Activated naive CD8-positive, alpha-beta T cell (primary cell): ENCODE data around the gene PCBP3.

Experiments used
- H3K27ac Mint-ChIP-seq: one replicate; pipeline ENCODE4 v1.8.0; 2021; ENCODE audit warnings: mixed read lengths
- H3K27me3 Mint-ChIP-seq: one replicate; pipeline ENCODE4 v1.8.0; 2021; ENCODE audit warnings: mixed read lengths
- H3K36me3 Mint-ChIP-seq: one replicate; pipeline ENCODE4 v1.8.0; 2021; ENCODE audit warnings: mixed read lengths
- H3K4me1 Mint-ChIP-seq: one replicate; pipeline ENCODE4 v1.8.0; 2021; ENCODE audit warnings: low read depth, mixed read lengths
- H3K4me3 Mint-ChIP-seq: one replicate; pipeline ENCODE4 v1.8.0; 2021; ENCODE audit warnings: mild to moderate bottlenecking, mixed read lengths
- H3K9me3 Mint-ChIP-seq: one replicate; pipeline ENCODE4 v1.8.0; 2021; ENCODE audit warnings: low read depth, mixed read lengths

PCBP3 gene

GRCh38 chr21:45769896-45770295 is 126.4 kb downstream of the PCBP3 start:
- H3K27ac Mint-ChIP-seq, result peak overlapping the region; percentile 99
- peaks cover 8% of the 10 kb centered on the region for H3K36me3 Mint-ChIP-seq
- peaks cover 4% of the 10 kb centered on the region for H3K9me3 Mint-ChIP-seq
- no peak overlapping the region for H3K4me3 Mint-ChIP-seq
- no peaks in the 10 kb centered on the region for H3K27me3 Mint-ChIP-seq
- H3K4me1 Mint-ChIP-seq, result peaks cover 48% of the 10 kb centered on the region

GRCh38 chr21:45772180-45772579 is 128.7 kb downstream of the PCBP3 start:
- Mint-ChIP-seq H3K4me3 (no peak overlapping the region), H3K36me3 (peaks cover 7% of the 10 kb centered on the region), H3K9me3 (peaks cover 8% of the 10 kb centered on the region), H3K27ac (no peak overlapping the region), H3K27me3 (no peaks in the 10 kb centered on the region), H3K4me1 (peaks cover 34% of the 10 kb centered on the region)

DNA sequence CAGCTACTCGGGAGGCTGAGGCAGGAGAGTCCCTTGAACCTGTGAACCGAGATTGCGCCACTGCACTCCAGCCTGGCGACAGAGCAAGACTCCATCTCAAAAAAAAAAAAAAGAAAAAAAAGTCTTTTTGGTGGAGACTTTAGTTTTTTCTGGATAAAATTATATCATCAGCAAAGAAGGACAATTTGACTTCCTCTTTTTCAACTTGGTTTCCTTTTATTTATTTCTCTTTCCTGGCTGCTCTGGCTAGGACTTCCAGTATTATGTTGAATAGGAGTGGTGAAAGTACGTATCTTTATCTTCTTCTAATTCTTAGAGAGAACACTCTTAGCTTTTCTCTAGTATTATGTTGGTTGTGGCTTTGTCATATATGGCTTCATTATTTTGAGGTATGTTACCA is 130.8 kb downstream of the PCBP3 start:
- peaks cover 9% of the 10 kb centered on the region for H3K36me3 Mint-ChIP-seq
- no peaks in the 10 kb centered on the region for H3K27me3 Mint-ChIP-seq
- peaks cover 10% of the 10 kb centered on the region for H3K9me3 Mint-ChIP-seq
- no peak overlapping the region for H3K27ac Mint-ChIP-seq
- H3K4me1 Mint-ChIP-seq, result peaks cover 13% of the 10 kb centered on the region
- no peak overlapping the region for H3K4me3 Mint-ChIP-seq

- peaks cover 10% of the 10 kb centered on the region for H3K9me3 Mint-ChIP-seq
- no peak overlapping the region for H3K27ac Mint-ChIP-seq
- no peaks in the 10 kb centered on the region for H3K4me1 Mint-ChIP-seq
- H3K36me3 Mint-ChIP-seq, result peaks cover 12% of the 10 kb centered on the region
- H3K4me3 Mint-ChIP-seq, result no peak overlapping the region
- H3K27me3 Mint-ChIP-seq, result no peaks in the 10 kb centered on the region
Measured at GRCh38 chr21:45776971-45777370, 133.4 kb downstream of the PCBP3 start.

DNA sequence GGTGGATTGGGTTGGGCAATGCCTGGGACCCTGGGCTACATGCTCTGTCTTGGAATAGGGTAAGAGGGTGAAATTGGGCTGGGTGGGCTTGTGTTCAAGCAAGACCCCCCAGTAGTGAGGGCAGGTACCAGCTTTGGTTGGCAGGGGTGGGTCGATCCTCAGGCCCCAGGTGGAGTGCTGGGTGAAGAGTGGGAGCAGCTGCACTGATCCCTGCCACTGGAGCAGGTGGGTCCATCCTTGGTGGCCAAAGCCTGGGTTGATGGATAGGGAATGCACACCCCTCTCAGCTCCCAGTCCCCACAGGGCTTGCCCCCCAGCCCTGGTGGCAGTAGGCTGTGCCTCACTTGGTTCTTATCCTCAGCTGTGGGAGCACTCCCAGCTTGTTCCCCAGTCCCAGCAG is 135.2 kb downstream of the PCBP3 start:
- Mint-ChIP-seq H3K4me1 (no peaks in the 10 kb centered on the region), H3K9me3 (peaks cover 10% of the 10 kb centered on the region), H3K27me3 (no peaks in the 10 kb centered on the region), H3K27ac (no peak overlapping the region), H3K36me3 (peaks cover 10% of the 10 kb centered on the region), H3K4me3 (no peak overlapping the region)

- Mint-ChIP-seq H3K27me3 (no peaks in the 10 kb centered on the region), H3K27ac (no peak overlapping the region), H3K36me3 (peaks cover 10% of the 10 kb centered on the region), H3K9me3 (peaks cover 10% of the 10 kb centered on the region), H3K4me1 (no peaks in the 10 kb centered on the region), H3K4me3 (no peak overlapping the region)
Measured at GRCh38 chr21:45779226-45779625, 135.7 kb downstream of the PCBP3 start.

DNA sequence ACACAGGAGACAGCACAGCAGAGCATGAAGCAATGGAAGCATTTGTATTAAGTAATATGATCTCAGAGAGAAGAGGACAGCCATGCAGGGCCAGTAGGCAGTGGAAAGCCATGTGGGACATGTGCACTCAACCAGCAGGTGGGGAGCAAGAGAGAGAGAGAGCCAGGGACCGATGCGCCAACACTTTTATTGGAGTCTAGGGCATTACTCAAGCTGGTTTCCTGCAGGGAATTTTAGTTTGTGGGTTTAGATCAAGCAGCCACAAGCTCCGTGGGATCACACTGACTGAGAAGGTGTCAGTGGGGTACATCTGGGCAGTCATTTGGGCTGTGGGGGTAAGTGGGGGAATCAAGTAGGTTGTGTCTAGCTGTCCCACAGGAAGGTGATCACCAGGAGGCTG is 137.1 kb downstream of the PCBP3 start:
- H3K36me3 Mint-ChIP-seq, result peaks cover 10% of the 10 kb centered on the region
- no peak overlapping the region for H3K27ac Mint-ChIP-seq
- H3K4me1 Mint-ChIP-seq, result no peaks in the 10 kb centered on the region
- H3K9me3 Mint-ChIP-seq, result peaks cover 10% of the 10 kb centered on the region
- no peak overlapping the region for H3K4me3 Mint-ChIP-seq
- no peaks in the 10 kb centered on the region for H3K27me3 Mint-ChIP-seq

- Mint-ChIP-seq H3K27ac (no peak overlapping the region), H3K36me3 (peaks cover 10% of the 10 kb centered on the region), H3K4me1 (no peaks in the 10 kb centered on the region), H3K27me3 (no peaks in the 10 kb centered on the region), H3K9me3 (peaks cover 7% of the 10 kb centered on the region), H3K4me3 (no peak overlapping the region)
Measured at GRCh38 chr21:45781741-45782140, 138.2 kb downstream of the PCBP3 start.

DNA sequence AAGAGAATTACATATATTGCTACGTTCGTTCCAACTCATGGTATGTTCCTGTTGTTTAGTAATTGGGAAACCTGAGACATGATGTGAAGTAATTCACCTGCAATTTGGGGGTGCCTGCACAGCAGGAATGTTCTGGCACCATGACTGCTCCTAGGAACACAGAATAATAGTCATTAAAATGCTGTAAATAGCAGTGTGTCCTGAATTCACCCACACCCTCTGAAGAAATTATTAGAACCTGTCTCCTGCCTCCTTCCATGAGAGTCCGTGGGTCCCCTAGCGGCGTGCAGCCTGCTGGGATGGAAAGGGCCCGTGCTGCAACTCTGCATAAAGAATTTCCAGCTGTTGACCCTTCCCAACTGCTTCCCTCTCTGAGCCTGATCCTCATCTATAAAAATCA is 143.1 kb downstream of the PCBP3 start:
- Mint-ChIP-seq H3K36me3 (no peaks in the 10 kb centered on the region), H3K4me1 (peaks cover 7% of the 10 kb centered on the region), H3K4me3 (no peak overlapping the region), H3K9me3 (no peaks in the 10 kb centered on the region), H3K27ac (no peak overlapping the region), H3K27me3 (no peaks in the 10 kb centered on the region)

DNA sequence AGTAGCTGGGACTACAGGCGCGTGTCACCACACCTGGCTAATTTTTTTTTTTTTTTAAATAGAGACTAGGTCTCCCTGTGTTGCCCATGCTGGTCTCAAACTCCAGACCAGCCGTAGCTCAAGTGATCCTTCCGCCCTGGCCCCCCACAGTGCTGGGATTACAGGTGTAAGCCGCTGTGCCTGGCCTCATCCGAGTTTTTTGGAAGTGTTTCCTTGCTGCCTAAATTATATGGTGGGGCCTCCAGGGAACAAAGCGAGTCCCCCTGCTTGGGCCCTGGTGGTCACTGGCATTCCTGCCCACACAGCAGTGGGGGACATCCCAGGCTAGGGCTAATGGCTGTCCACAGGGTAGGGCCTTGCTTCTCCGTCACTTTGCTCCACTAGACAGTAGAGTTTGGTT is 143.8 kb downstream of the PCBP3 start:
- no peaks in the 10 kb centered on the region for H3K27me3 Mint-ChIP-seq
- H3K9me3 Mint-ChIP-seq, result no peaks in the 10 kb centered on the region
- H3K36me3 Mint-ChIP-seq, result no peaks in the 10 kb centered on the region
- peaks cover 7% of the 10 kb centered on the region for H3K4me1 Mint-ChIP-seq
- H3K4me3 Mint-ChIP-seq, result no peak overlapping the region
- no peak overlapping the region for H3K27ac Mint-ChIP-seq

DNA sequence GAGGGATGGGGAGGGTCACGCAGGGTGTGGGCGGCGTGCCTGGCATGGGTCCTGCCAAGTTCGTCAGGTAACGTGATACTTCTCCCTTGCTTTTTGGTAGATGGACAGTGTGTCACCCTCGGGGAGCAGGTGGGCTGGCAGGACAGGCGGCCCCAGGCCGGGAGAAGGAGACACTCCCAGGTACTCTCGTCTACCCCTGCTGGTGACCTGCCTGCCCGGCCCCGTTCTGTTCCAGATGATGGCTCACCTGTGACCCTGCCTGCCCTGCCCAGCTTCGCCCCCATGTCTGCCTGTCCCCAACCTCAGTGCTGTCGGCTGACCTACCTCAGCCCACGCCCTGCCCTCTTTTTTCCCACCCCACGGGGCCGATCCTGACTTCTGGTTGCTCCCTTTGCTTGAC is 144.7 kb downstream of the PCBP3 start:
- Mint-ChIP-seq H3K4me3 (no peak overlapping the region), H3K9me3 (no peaks in the 10 kb centered on the region), H3K27ac (no peak overlapping the region), H3K36me3 (no peaks in the 10 kb centered on the region), H3K27me3 (no peaks in the 10 kb centered on the region), H3K4me1 (peaks cover 7% of the 10 kb centered on the region)

- no peaks in the 10 kb centered on the region for H3K9me3 Mint-ChIP-seq
- no peak overlapping the region for H3K4me3 Mint-ChIP-seq
- H3K27me3 Mint-ChIP-seq, result no peaks in the 10 kb centered on the region
- peaks cover 7% of the 10 kb centered on the region for H3K4me1 Mint-ChIP-seq
- no peaks in the 10 kb centered on the region for H3K36me3 Mint-ChIP-seq
- peak overlapping the region; percentile 34 for H3K27ac Mint-ChIP-seq
Measured at GRCh38 chr21:45788637-45789506, 145.3 kb downstream of the PCBP3 start.

GRCh38 chr21:45790427-45790826 is 146.9 kb downstream of the PCBP3 start:
- H3K27ac Mint-ChIP-seq, result no peak overlapping the region
- H3K4me3 Mint-ChIP-seq, result no peak overlapping the region
- no peaks in the 10 kb centered on the region for H3K27me3 Mint-ChIP-seq
- no peaks in the 10 kb centered on the region for H3K36me3 Mint-ChIP-seq
- H3K9me3 Mint-ChIP-seq, result no peaks in the 10 kb centered on the region
- H3K4me1 Mint-ChIP-seq, result peaks cover 7% of the 10 kb centered on the region

GRCh38 chr21:45791562-45792418 is 148.3 kb downstream of the PCBP3 start:
- no peaks in the 10 kb centered on the region for H3K27me3 Mint-ChIP-seq
- no peak overlapping the region for H3K4me3 Mint-ChIP-seq
- peaks cover 7% of the 10 kb centered on the region for H3K4me1 Mint-ChIP-seq
- no peaks in the 10 kb centered on the region for H3K9me3 Mint-ChIP-seq
- no peak overlapping the region for H3K27ac Mint-ChIP-seq
- H3K36me3 Mint-ChIP-seq, result no peaks in the 10 kb centered on the region

GRCh38 chr21:45792682-45793383 is 149.3 kb downstream of the PCBP3 start:
- no peak overlapping the region for H3K4me3 Mint-ChIP-seq
- no peaks in the 10 kb centered on the region for H3K27me3 Mint-ChIP-seq
- peaks cover 7% of the 10 kb centered on the region for H3K4me1 Mint-ChIP-seq
- H3K9me3 Mint-ChIP-seq, result no peaks in the 10 kb centered on the region
- no peak overlapping the region for H3K27ac Mint-ChIP-seq
- no peaks in the 10 kb centered on the region for H3K36me3 Mint-ChIP-seq
